IPS-15b (cell line): ENCODE results near the gene ZRANB1.

Experiments used
- H3K27me3 ChIP-seq: one replicate; pipeline ENCODE4 v1.6.1; 2013; ENCODE audit warnings: low read length; ENCODE audit not compliant: control insufficient read depth, insufficient read depth
- H3K36me3 ChIP-seq: one replicate; pipeline ENCODE4 v1.6.1; 2013; ENCODE audit warnings: low read length; ENCODE audit not compliant: control insufficient read depth, insufficient read depth
- H3K4me1 ChIP-seq: one replicate; pipeline ENCODE4 v1.6.1; 2013; ENCODE audit warnings: mild to moderate bottlenecking, low read length; ENCODE audit not compliant: control insufficient read depth, insufficient read depth
- H3K4me3 ChIP-seq: one replicate; pipeline ENCODE4 v1.5.1; 2013; ENCODE audit warnings: low read depth, low read length
- H3K9ac ChIP-seq: one replicate; pipeline ENCODE4 v1.6.1; 2013; ENCODE audit warnings: low read depth, mild to moderate bottlenecking, low read length
- H3K9me3 ChIP-seq: one replicate; pipeline ENCODE4 v1.6.1; 2013; ENCODE audit warnings: mild to moderate bottlenecking, low read length; ENCODE audit not compliant: control insufficient read depth, insufficient read depth

Gene ZRANB1

GRCh38 chr10:125030567-125031197 lies 88.8 kb downstream of the ZRANB1 start:
- Histone ChIP-seq H3K9me3 (no peaks in the 10 kb centered on the region), H3K4me1 (peaks cover 16% of the 10 kb centered on the region), H3K4me3 (no peak overlapping the region), H3K36me3 (peaks cover 34% of the 10 kb centered on the region), H3K9ac (no peak overlapping the region), H3K27me3 (no peaks in the 10 kb centered on the region)

- H3K4me1 ChIP-seq: peaks cover 30% of the 10 kb centered on the region
- H3K36me3 ChIP-seq: peaks cover 31% of the 10 kb centered on the region
- no peaks in the 10 kb centered on the region for H3K9me3 ChIP-seq
- H3K27me3 ChIP-seq: no peaks in the 10 kb centered on the region
- no peak overlapping the region for H3K4me3 ChIP-seq
- H3K9ac ChIP-seq: no peak overlapping the region
These were observed 90.6 kb downstream of the ZRANB1 start for GRCh38 chr10:125032474-125033020.

- H3K4me3 ChIP-seq: no peak overlapping the region
- H3K9ac ChIP-seq: no peak overlapping the region
- no peaks in the 10 kb centered on the region for H3K27me3 ChIP-seq
- peaks cover 33% of the 10 kb centered on the region for H3K4me1 ChIP-seq
- H3K9me3 ChIP-seq: no peaks in the 10 kb centered on the region
- H3K36me3 ChIP-seq: peaks cover 29% of the 10 kb centered on the region
These were observed 91.4 kb downstream of the ZRANB1 start for GRCh38 chr10:125033146-125033924.

- Histone ChIP-seq H3K36me3 (peaks cover 37% of the 10 kb centered on the region), H3K9me3 (no peaks in the 10 kb centered on the region), H3K9ac (no peak overlapping the region), H3K27me3 (no peaks in the 10 kb centered on the region), H3K4me1 (peaks cover 36% of the 10 kb centered on the region), H3K4me3 (no peak overlapping the region)
These were observed 92.8 kb downstream of the ZRANB1 start for GRCh38 chr10:125034675-125035074.

GRCh38 chr10:125035136-125035535 lies 93.2 kb downstream of the ZRANB1 start:
- Histone ChIP-seq H3K9me3 (no peaks in the 10 kb centered on the region), H3K27me3 (no peaks in the 10 kb centered on the region), H3K4me3 (no peak overlapping the region), H3K9ac (no peak overlapping the region), H3K4me1 (peaks cover 36% of the 10 kb centered on the region), H3K36me3 (peaks cover 38% of the 10 kb centered on the region)

- Histone ChIP-seq H3K4me3 (no peak overlapping the region), H3K9ac (no peak overlapping the region), H3K36me3 (peaks cover 38% of the 10 kb centered on the region), H3K9me3 (no peaks in the 10 kb centered on the region), H3K27me3 (no peaks in the 10 kb centered on the region), H3K4me1 (peaks cover 36% of the 10 kb centered on the region)
These were observed 93.8 kb downstream of the ZRANB1 start for GRCh38 chr10:125035588-125036295.

- no peak overlapping the region for H3K9ac ChIP-seq
- H3K4me3 ChIP-seq: no peak overlapping the region
- H3K4me1 ChIP-seq: peaks cover 42% of the 10 kb centered on the region
- H3K27me3 ChIP-seq: no peaks in the 10 kb centered on the region
- no peaks in the 10 kb centered on the region for H3K9me3 ChIP-seq
- H3K36me3 ChIP-seq: peaks cover 36% of the 10 kb centered on the region
These were observed 95.4 kb downstream of the ZRANB1 start for GRCh38 chr10:125037145-125037877.
